ENCODE data around the gene THBS2. TPM values are rescaled to one million over a fixed set of nuclear protein-coding genes. Genes with fewer than 3 reads are reported as not detected.

The THBS2 gene
- total RNA-seq, 1 donor from 2014 or later = 709 TPM

GRCh38 chr6:169171016-169171415, 82.6 kb downstream of the THBS2 start:
- DNase-seq (ENCODE audit: low spot score in 2 of 2) = peak in 1 of 2 donors; percentile 57
- intact Hi-C loops (cut with DNase I) = no loop called here
- Histone ChIP-seq H3K27me3 (no peaks in the 10 kb centered on the region), H3K4me3 (no peak overlapping the region), H3K9me3 (no peaks in the 10 kb centered on the region), H3K27ac (peak overlapping the region; percentile 87 to 95), H3K4me1 (peaks cover 12 to 63% of the 10 kb centered on the region in 2 donors), H3K36me3 (no peaks in the 10 kb centered on the region)
- TF ChIP-seq, protein P1, sequence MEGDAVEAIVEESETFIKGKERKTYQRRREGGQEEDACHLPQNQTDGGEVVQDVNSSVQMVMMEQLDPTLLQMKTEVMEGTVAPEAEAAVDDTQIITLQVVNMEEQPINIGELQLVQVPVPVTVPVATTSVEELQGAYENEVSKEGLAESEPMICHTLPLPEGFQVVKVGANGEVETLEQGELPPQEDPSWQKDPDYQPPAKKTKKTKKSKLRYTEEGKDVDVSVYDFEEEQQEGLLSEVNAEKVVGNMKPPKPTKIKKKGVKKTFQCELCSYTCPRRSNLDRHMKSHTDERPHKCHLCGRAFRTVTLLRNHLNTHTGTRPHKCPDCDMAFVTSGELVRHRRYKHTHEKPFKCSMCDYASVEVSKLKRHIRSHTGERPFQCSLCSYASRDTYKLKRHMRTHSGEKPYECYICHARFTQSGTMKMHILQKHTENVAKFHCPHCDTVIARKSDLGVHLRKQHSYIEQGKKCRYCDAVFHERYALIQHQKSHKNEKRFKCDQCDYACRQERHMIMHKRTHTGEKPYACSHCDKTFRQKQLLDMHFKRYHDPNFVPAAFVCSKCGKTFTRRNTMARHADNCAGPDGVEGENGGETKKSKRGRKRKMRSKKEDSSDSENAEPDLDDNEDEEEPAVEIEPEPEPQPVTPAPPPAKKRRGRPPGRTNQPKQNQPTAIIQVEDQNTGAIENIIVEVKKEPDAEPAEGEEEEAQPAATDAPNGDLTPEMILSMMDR (IDR thresholded peaks at IDR 0.05) = no peak

GRCh38 chr6:169170583-169170955, 83.1 kb downstream of the THBS2 start:
- DNase-seq (ENCODE audit: low spot score in 2 of 2) = no peak
- Histone ChIP-seq H3K4me3 (no peak overlapping the region), H3K27me3 (no peaks in the 10 kb centered on the region), H3K36me3 (no peaks in the 10 kb centered on the region), H3K9me3 (no peaks in the 10 kb centered on the region), H3K27ac (peak overlapping the region; percentile 87 to 95), H3K4me1 (peaks cover 12 to 67% of the 10 kb centered on the region in 2 donors)
- intact Hi-C loops (cut with DNase I) = no loop called here
- TF ChIP-seq, protein P1 (IDR thresholded peaks at IDR 0.05) = no peak

DNA sequence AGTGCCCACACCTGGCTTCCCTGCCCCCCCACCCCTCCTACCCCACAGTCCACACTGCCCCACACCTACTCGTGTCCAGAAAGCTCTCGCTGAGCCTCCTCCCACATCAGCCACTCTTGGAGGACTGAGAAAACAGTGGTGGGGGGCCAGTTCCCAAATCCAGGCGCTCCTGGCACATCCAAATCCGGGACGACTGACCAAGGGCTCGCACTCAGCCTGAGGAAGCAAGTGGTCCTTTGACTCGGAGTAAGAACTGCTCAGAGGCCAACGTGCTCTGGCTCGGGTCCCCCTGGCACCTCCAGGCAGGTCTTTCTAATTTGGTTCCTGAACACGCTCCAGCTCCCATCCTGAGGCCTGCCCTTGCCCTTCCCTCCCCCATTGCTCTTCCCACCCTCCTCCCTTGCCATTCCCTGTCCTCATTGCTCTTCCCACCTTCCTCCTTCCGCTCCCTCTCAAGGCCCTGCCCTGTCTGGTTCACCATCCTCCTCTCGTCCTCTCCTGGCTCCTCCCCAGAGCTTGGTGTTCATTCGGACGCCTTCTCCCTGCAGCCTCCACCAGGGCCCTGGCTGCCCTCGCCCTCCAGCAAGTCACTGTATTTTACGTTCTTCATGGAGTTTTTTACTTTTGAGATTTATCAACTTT, 83.6 kb downstream of the THBS2 start:
- Histone ChIP-seq H3K4me1 (peaks cover 12 to 70% of the 10 kb centered on the region in 2 donors), H3K27ac (peak overlapping the region; percentile 87 to 95), H3K4me3 (peak overlapping the region in 1 of 2 donors; percentile 13), H3K9me3 (no peaks in the 10 kb centered on the region), H3K36me3 (no peaks in the 10 kb centered on the region), H3K27me3 (no peaks in the 10 kb centered on the region)
- intact Hi-C loops (cut with DNase I) = loop anchor here (2.0 to 10.0 kb wide), 3 partner anchors 123 to 1625 kb away; no protein-coding TSS in a partner anchor
- DNase-seq (ENCODE audit: low spot score in 2 of 2) = peak in 1 of 2 donors; percentile 68
- TF ChIP-seq, protein P1 (IDR thresholded peaks at IDR 0.05) = no peak

DNA sequence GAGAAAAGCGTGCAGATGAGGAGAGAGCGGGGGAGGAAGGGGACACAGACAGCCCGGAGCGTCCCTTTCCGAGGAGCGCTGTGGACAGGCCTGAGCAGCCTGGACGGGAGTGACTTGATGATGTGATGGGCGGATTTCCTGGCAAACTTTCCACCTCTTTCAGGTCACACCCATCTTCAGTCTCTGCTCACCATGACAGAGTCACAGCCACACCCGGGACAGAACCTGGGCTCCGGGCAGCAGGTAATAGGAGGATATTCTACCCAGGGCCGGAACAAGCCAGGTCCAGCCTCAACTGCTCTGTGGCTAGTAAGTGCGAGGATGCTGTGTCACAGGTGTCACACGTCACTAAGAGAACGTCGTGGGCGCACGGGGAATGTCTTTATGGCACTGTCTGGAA, 84.3 kb downstream of the THBS2 start:
- H3K27ac ChIP-seq = peak overlapping the region; percentile 87 to 95
- no peaks in the 10 kb centered on the region for H3K9me3 ChIP-seq
- DNase-seq (ENCODE audit: low spot score in 2 of 2) = peak in 1 of 2 donors; percentile 65
- no peaks in the 10 kb centered on the region for H3K36me3 ChIP-seq
- peaks cover 12 to 70% of the 10 kb centered on the region in 2 donors for H3K4me1 ChIP-seq
- no peak overlapping the region for H3K4me3 ChIP-seq
- no peaks in the 10 kb centered on the region for H3K27me3 ChIP-seq
- intact Hi-C loops (cut with DNase I) = loop anchor here (2.0 to 10.0 kb wide), 3 partner anchors 123 to 1625 kb away; no protein-coding TSS in a partner anchor
- TF ChIP-seq, protein P1 (IDR thresholded peaks at IDR 0.05) = no peak

GRCh38 chr6:169168706-169169105, 84.9 kb downstream of the THBS2 start:
- no peaks in the 10 kb centered on the region for H3K9me3 ChIP-seq
- H3K4me3 ChIP-seq = no peak overlapping the region
- no peaks in the 10 kb centered on the region for H3K27me3 ChIP-seq
- intact Hi-C loops (cut with DNase I) = loop anchor here (1.0 to 10.0 kb wide), 4 partner anchors 21 to 1624 kb away; no protein-coding TSS in a partner anchor
- peaks cover 12 to 66% of the 10 kb centered on the region in 2 donors for H3K4me1 ChIP-seq
- H3K27ac ChIP-seq = peak overlapping the region; percentile 87 to 95
- DNase-seq (ENCODE audit: low spot score in 2 of 2) = peak in 1 of 2 donors; percentile 58
- H3K36me3 ChIP-seq = no peaks in the 10 kb centered on the region
- TF ChIP-seq, protein P1 (IDR thresholded peaks at IDR 0.05) = no peak
